ENCODE measurements around the gene ARSJ. TPM values are rescaled to one million over a fixed set of nuclear protein-coding genes. Genes with fewer than 3 reads are reported as not detected.

The ARSJ gene
- total RNA-seq, 4 donors from 2014 or later: 1.0 to 3.3 (median 1.4) TPM

- H3K36me3 ChIP-seq: no peaks in the 10 kb centered on the region
- no peak overlapping the region for H3K4me3 ChIP-seq
- H3K27ac ChIP-seq: no peak overlapping the region
- no peak for DNase-seq
- TF ChIP-seq POLR2A (IDR thresholded peaks at IDR 0.05): no peak
- H3K9me3 ChIP-seq: no peaks in the 10 kb centered on the region
- peaks cover 0 to 5% (median 0%) of the 10 kb centered on the region in 4 donors for H3K4me1 ChIP-seq
- H3K27me3 ChIP-seq: no peaks in the 10 kb centered on the region
Measured at GRCh38 chr4:113981591-113981990, 2.1 kb upstream of the ARSJ start.

GRCh38 chr4:113979905-113980615 lies 613 bp upstream of the ARSJ start:
- H3K27ac ChIP-seq: peak overlapping the region; percentile 28 to 72 (median 48)
- no peak for DNase-seq
- no peak for TF ChIP-seq POLR2A (IDR thresholded peaks at IDR 0.05)
- TF ChIP-seq, protein P1, sequence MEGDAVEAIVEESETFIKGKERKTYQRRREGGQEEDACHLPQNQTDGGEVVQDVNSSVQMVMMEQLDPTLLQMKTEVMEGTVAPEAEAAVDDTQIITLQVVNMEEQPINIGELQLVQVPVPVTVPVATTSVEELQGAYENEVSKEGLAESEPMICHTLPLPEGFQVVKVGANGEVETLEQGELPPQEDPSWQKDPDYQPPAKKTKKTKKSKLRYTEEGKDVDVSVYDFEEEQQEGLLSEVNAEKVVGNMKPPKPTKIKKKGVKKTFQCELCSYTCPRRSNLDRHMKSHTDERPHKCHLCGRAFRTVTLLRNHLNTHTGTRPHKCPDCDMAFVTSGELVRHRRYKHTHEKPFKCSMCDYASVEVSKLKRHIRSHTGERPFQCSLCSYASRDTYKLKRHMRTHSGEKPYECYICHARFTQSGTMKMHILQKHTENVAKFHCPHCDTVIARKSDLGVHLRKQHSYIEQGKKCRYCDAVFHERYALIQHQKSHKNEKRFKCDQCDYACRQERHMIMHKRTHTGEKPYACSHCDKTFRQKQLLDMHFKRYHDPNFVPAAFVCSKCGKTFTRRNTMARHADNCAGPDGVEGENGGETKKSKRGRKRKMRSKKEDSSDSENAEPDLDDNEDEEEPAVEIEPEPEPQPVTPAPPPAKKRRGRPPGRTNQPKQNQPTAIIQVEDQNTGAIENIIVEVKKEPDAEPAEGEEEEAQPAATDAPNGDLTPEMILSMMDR (IDR thresholded peaks at IDR 0.05): no peak
- H3K4me3 ChIP-seq: peak overlapping the region; percentile 26 to 66 (median 45)
- no peaks in the 10 kb centered on the region for H3K36me3 ChIP-seq
- peaks cover 0 to 5% (median 0%) of the 10 kb centered on the region in 4 donors for H3K4me1 ChIP-seq
- no peaks in the 10 kb centered on the region for H3K9me3 ChIP-seq
- H3K27me3 ChIP-seq: no peaks in the 10 kb centered on the region

- DNase-seq: no peak
- H3K4me3 ChIP-seq: peak overlapping the region in 3 of 4 donors; percentile 26 to 66 (median 56)
- peak overlapping the region; percentile 21 to 72 (median 28) for H3K27ac ChIP-seq
Measured at GRCh38 chr4:113978561-113979147, 793 bp downstream of the ARSJ start.

DNA sequence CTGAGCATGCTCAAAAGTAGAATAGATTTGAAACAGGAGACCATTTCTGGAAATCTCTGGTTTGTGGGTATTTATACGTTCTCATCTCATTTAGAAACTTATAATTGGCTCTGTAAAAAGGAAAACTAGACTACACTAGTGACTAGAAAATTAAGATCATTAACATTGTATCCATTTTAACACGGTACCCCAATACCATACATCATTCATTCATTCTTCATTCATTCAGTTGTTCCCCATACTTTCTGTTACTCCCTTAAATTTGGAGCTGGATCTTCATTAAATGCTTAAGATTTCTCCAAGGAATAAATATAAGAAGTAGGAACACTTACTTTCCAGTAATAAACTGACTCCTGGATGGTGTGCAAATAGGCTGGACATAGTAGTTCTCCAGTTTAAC lies 1.3 kb downstream of the ARSJ start:
- Histone ChIP-seq H3K9me3 (no peaks in the 10 kb centered on the region), H3K4me3 (peak overlapping the region in 2 of 4 donors; percentile 56 to 66), H3K27ac (peak overlapping the region in 2 of 4 donors; percentile 21 to 72), H3K27me3 (no peaks in the 10 kb centered on the region), H3K4me1 (peaks cover 0 to 5% (median 0%) of the 10 kb centered on the region in 4 donors), H3K36me3 (no peaks in the 10 kb centered on the region)
- TF ChIP-seq POLR2A (IDR thresholded peaks at IDR 0.05): no peak
- TF ChIP-seq, protein P1 (IDR thresholded peaks at IDR 0.05): no peak
- no peak for DNase-seq

More at GRCh38 chr4:113978561-113979147, 793 bp downstream of the ARSJ start:
- Histone ChIP-seq H3K9me3 (no peaks in the 10 kb centered on the region), H3K36me3 (no peaks in the 10 kb centered on the region), H3K4me1 (peaks cover 0 to 5% (median 0%) of the 10 kb centered on the region in 4 donors), H3K27me3 (no peaks in the 10 kb centered on the region)
- TF ChIP-seq, protein P1 (IDR thresholded peaks at IDR 0.05): no peak
- TF ChIP-seq POLR2A (IDR thresholded peaks at IDR 0.05): no peak

- H3K27ac ChIP-seq: no peak overlapping the region
- H3K9me3 ChIP-seq: no peaks in the 10 kb centered on the region
- H3K4me1 ChIP-seq: peaks cover 0 to 5% (median 0%) of the 10 kb centered on the region in 4 donors
- H3K4me3 ChIP-seq: peak overlapping the region in 1 of 4 donors; percentile 3
- H3K27me3 ChIP-seq: no peaks in the 10 kb centered on the region
- H3K36me3 ChIP-seq: no peaks in the 10 kb centered on the region
- TF ChIP-seq, protein P1 (IDR thresholded peaks at IDR 0.05): no peak
- no peak for TF ChIP-seq POLR2A (IDR thresholded peaks at IDR 0.05)
- DNase-seq: no peak
Measured at GRCh38 chr4:113977526-113977855, 2.0 kb downstream of the ARSJ start.

Data from Peyer's patch (tissue), 4 donors.